Lower leg skin (tissue), 3 donors: ENCODE measurements around the gene FAM13A.

Experiments used
- CTCF ChIP-seq, 3 donors: fragments of 450-650 bp; IDR thresholded peaks; one replicate each; pipeline ENCODE4 v1.5.1; 2016; ENCODE audit warnings: antibody characterized with exemption in 3 of 3, mild to moderate bottlenecking in 3 of 3, moderate library complexity in 2 of 3
- POLR2A ChIP-seq, 2 donors: fragments of 450-650 bp; IDR thresholded peaks; one replicate each; pipeline ENCODE4 v1.6.1; 2016 to 2017; ENCODE audit warnings: antibody characterized with exemption in 2 of 2, mild to moderate bottlenecking in 1 of 2, moderate library complexity in 1 of 2

- TF ChIP-seq CTCF (IDR thresholded peaks at IDR 0.05) (no peak), POLR2A (IDR thresholded peaks at IDR 0.05) (no peak)
Measured at GRCh38 chr4:88960576-88960975, 96.4 kb downstream of the FAM13A start.
